Posterior cingulate gyrus (tissue), 11 donors: ENCODE results near the gene ST6GAL2.

Experiments used
- DNase-seq, 10 donors: peaks; one replicate each; pipeline versions ENCODE4 v3.0.0 to v3.0.0-alpha.2; 2020 to 2021; ENCODE audit warnings: mixed read lengths in 3 of 10
- intact Hi-C: fragments of 100-400 bp; cut with DNase I; formaldehyde crosslinking; loops from one replicate; pipeline ENCODE4 v1.15.1; 2023

Gene ST6GAL2

GRCh38 chr2:106864051-106864450 lies 21.9 kb downstream of the ST6GAL2 start:
- no peak for DNase-seq
- intact Hi-C loops: no loop called here

- no peak for DNase-seq
- intact Hi-C loops: no loop called here
Observed at GRCh38 chr2:106863387-106863786, 22.6 kb downstream of the ST6GAL2 start.

- intact Hi-C loops: no loop called here
- no peak for DNase-seq
Observed at GRCh38 chr2:106859498-106859897, 26.5 kb downstream of the ST6GAL2 start.

DNA sequence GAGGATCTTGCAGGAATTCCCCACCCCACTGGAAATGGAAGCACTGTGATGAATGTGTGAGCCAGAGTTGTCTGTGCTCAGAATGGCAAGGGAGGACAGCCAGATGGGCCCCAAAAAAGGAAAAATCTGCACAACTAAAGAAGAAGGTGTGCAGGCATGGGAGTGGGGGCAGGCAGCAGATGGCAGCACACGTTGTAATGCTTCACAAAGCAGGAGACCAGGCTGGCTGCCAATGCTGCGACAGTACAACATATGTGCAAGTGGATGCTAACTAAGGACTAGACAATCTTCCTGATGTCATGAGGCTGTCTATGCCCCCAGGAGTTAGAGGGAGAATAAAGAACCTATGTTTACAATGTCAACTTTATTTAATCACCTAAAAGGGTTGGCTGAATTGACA lies 27.2 kb downstream of the ST6GAL2 start:
- DNase-seq: peak in 6 of 10 donors; percentile 23 to 83 (median 76)
- intact Hi-C loops: no loop called here

GRCh38 chr2:106857882-106858478 lies 28.0 kb downstream of the ST6GAL2 start:
- intact Hi-C loops: no loop called here

GRCh38 chr2:106853631-106854030 lies 32.3 kb downstream of the ST6GAL2 start:
- DNase-seq: no peak
- intact Hi-C loops: no loop called here

More at GRCh38 chr2:106857882-106858478, 28.0 kb downstream of the ST6GAL2 start:
- DNase-seq: no peak

DNA sequence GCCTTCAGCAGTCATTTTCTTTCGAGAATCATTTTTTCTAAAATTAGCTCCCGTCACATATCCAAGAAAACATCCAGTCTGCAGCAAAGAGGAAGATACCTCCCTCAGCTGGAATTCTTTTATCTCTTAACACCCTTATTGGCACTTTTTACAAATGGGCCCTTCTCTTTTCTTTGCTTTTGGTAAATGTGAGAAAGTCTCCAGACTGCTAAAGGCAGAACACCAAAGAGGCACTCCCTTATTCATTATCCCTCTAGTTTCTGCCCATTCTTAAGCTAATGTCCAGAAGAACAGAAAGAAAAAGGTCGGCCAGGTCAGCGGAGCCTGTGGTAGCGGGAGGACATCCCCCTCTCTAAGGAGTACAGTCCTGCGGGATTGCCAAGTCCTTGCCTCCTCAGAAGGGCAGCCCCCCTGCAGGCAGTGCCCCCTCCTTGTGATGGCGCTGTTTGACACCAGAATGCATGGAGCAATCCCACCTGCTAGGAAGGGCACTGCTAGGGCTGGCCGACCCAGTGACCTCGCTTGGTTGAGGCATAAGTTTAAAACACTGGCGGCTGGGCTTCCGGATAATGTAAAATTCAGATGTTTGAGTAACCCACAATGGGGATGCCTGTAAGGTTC lies 34.0 kb downstream of the ST6GAL2 start:
- intact Hi-C loops: no loop called here
- no peak for DNase-seq

- DNase-seq: no peak
- intact Hi-C loops: no loop called here
Observed at GRCh38 chr2:106851087-106851874, 34.7 kb downstream of the ST6GAL2 start.

DNA sequence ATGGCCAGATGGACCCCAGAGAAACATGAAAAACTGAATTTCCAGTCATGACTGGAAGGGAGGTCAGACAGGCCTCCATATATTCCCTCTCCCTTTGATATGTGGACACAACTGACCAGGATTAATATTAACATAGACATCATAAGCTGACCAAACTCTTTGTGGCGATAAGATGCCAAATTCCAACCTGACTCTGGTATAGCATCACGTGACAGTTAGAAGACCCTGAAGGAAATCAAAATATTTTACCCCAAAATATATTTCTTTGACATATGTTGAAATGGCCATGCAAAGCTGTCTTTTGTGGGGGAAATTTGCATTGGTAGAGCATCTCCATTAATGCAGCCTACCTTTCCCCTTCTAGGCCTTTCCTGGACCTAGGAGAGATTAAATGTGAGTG lies 36.7 kb downstream of the ST6GAL2 start:
- no peak for DNase-seq
- intact Hi-C loops: no loop called here

- intact Hi-C loops: no loop called here
- DNase-seq: no peak
Observed at GRCh38 chr2:106847366-106847765, 38.6 kb downstream of the ST6GAL2 start.

DNA sequence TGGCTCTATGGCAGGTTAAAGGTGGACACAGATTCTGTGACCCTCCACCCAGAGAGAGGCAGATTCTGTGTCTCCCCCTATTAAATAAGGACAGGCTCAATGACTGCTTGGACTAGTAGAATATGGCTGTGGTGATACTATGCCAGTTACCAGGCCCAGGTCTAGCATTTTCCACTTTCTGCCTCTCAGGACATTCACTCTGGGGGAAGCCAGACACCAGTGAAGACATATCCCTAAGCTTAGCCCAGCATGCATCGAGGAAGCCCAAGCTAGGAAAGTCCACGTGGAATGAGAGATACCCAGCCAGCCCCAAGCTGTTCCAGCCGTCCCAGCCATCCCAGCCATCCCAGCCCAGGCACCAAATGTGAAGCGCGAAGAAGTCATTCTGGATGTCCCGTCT lies 40.3 kb downstream of the ST6GAL2 start:
- no peak for DNase-seq
- intact Hi-C loops: no loop called here

- intact Hi-C loops: no loop called here
- no peak for DNase-seq
Observed at GRCh38 chr2:106843910-106844250, 42.1 kb downstream of the ST6GAL2 start.

GRCh38 chr2:106843001-106843909 lies 42.7 kb downstream of the ST6GAL2 start:
- intact Hi-C loops: no loop called here
- peak in 1 of 10 donors; percentile 78 for DNase-seq

DNA sequence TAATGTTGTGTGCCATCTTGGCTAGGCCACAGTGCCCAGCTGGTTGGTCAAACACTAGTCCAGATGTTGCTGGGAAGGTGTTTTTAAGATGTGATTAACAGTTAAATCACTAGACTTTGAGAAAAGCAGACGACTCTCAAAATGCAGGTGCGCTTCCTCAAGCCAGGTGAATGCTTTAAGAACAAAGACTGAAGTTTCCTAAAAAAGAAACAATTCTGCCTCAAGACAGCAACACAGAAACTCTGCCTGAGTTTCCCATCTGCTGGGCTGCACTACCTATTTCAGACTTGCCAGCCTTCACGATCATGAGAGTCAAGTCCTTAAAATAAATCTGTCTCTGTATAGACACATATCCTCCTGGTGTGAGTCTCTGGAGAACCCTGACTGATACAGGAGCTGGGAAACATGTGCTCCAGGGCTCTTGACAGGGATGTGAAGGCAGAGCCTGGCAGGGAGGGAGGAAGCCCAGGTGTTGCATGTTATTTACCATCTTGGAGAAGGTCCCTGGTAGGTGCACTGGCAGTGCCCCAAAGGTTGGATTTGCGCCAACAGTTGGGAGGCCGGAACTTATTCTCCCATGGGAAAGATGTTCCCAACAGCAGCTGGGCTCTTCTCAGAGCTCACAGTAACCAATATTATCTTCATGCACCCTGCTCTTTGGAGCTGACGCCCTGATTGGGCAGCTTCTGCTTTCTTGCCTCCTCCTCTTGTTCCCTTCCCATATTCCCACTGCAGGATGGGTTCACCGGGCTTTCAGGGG lies 43.9 kb downstream of the ST6GAL2 start:
- intact Hi-C loops: no loop called here
- peak in 1 of 10 donors; percentile 74 for DNase-seq

GRCh38 chr2:106840818-106841217 lies 45.1 kb downstream of the ST6GAL2 start:
- intact Hi-C loops: no loop called here

GRCh38 chr2:106839849-106840595 lies 45.9 kb downstream of the ST6GAL2 start:
- DNase-seq: no peak
- intact Hi-C loops: no loop called here

More at GRCh38 chr2:106840818-106841217, 45.1 kb downstream of the ST6GAL2 start:
- DNase-seq: no peak

DNA sequence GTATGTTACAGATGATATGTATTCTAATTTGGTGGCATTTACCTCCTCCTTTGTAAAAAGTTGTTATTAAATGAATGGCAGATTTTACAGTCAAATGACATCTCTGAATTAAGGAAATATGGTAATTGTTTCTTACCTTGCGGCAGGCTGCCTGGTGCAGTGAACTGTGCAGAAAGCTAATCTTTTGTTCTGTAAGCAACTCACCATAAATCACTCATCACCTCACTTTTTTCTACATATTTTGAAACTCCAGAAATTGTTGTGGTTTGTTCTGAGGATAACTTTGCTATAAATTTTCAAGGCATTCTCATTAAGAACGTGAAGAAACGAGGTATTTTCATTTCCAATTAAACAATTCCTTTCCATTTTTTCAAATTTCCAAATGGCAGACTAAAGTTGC lies 52.7 kb downstream of the ST6GAL2 start:
- no peak for DNase-seq
- intact Hi-C loops: no loop called here

GRCh38 chr2:106831816-106832569 lies 54.0 kb downstream of the ST6GAL2 start:
- no peak for DNase-seq
- intact Hi-C loops: no loop called here

GRCh38 chr2:106831241-106831640 lies 54.7 kb downstream of the ST6GAL2 start:
- no peak for DNase-seq
- intact Hi-C loops: no loop called here
